D341Med (cell line): ENCODE measurements around the gene SLC25A27.

ENCODE experiments used
- DNase-seq: peaks from one replicate; pipeline ENCODE4 v3.0.0; 2012; ENCODE audit warnings: low spot score

Gene SLC25A27

GRCh38 chr6:46651006-46651405 is 1.8 kb upstream of the SLC25A27 start:
- no peak for DNase-seq

GRCh38 chr6:46651816-46652215 is 959 bp upstream of the SLC25A27 start:
- no peak for DNase-seq

- no peak for DNase-seq
Observed at GRCh38 chr6:46652232-46652602, 558 bp upstream of the SLC25A27 start.

GRCh38 chr6:46653439-46654195 is 842 bp downstream of the SLC25A27 start:
- no peak for DNase-seq

- DNase-seq, result peak; percentile 59
Observed at GRCh38 chr6:46655803-46656202, 3.0 kb downstream of the SLC25A27 start.

- DNase-seq, result no peak
Observed at GRCh38 chr6:46657642-46658041, 4.9 kb downstream of the SLC25A27 start.

GRCh38 chr6:46661483-46661882 is 8.7 kb downstream of the SLC25A27 start:
- DNase-seq, result no peak

- DNase-seq, result no peak
Observed at GRCh38 chr6:46667377-46667776, 14.6 kb downstream of the SLC25A27 start.

- no peak for DNase-seq
Observed at GRCh38 chr6:46674410-46674809, 21.6 kb downstream of the SLC25A27 start.

GRCh38 chr6:46676604-46677313 is 24.0 kb downstream of the SLC25A27 start:
- no peak for DNase-seq

GRCh38 chr6:46677314-46677654 is 24.5 kb downstream of the SLC25A27 start:
- DNase-seq, result no peak

- no peak for DNase-seq
Observed at GRCh38 chr6:46684771-46685170, 32.0 kb downstream of the SLC25A27 start.

- DNase-seq, result no peak
Observed at GRCh38 chr6:46687619-46688097, 34.9 kb downstream of the SLC25A27 start, which contains the start of gene TDRD6. TSS of gene TDRD6 (plus strand) at chr6:46687885. CDS start at chr6:46688129, 244 bp downstream.

GRCh38 chr6:46688117-46688965 is 35.6 kb downstream of the SLC25A27 start:
- peak; percentile 17 for DNase-seq

- DNase-seq, result no peak
Observed at GRCh38 chr6:46688966-46689335, 36.2 kb downstream of the SLC25A27 start.

- no peak for DNase-seq
Observed at GRCh38 chr6:46689657-46690056, 36.9 kb downstream of the SLC25A27 start.

- DNase-seq, result no peak
Observed at GRCh38 chr6:46690141-46690755, 37.5 kb downstream of the SLC25A27 start.

- no peak for DNase-seq
Observed at GRCh38 chr6:46690911-46691451, 38.2 kb downstream of the SLC25A27 start.

GRCh38 chr6:46699970-46700369 is 47.2 kb downstream of the SLC25A27 start:
- DNase-seq, result no peak

- DNase-seq, result peak; percentile 41
Observed at GRCh38 chr6:46704562-46704961, 51.8 kb downstream of the SLC25A27 start.

GRCh38 chr6:46706464-46706863 is 53.7 kb downstream of the SLC25A27 start:
- DNase-seq, result no peak

- no peak for DNase-seq
Observed at GRCh38 chr6:46711491-46711890, 58.7 kb downstream of the SLC25A27 start.
